LHCN-M2 (cell line): ENCODE measurements around the gene DACT2. TPM values are rescaled to one million over a fixed set of nuclear protein-coding genes. Genes with fewer than 3 reads are reported as not detected.
"Not testable (repeated sequence)": the region's sequence is repeated elsewhere in the genome, so short reads cannot be mapped to it uniquely, and the experiment has no call there.

Source experiments
- DNase-seq: peaks from one replicate; pipeline ENCODE4 v3.0.0-alpha.2; 2012; ENCODE audit warnings: low read depth
- total RNA-seq: library from RNA; depleted of rRNA; stranded (reverse); fragments of >200 nt; gene quantifications from 2 replicates; pipeline ENCODE4 v1.2.3, GENCODE V29; 2014

DACT2 gene
- total RNA-seq, 1 experiment from 2014 or later: not detected

DNA sequence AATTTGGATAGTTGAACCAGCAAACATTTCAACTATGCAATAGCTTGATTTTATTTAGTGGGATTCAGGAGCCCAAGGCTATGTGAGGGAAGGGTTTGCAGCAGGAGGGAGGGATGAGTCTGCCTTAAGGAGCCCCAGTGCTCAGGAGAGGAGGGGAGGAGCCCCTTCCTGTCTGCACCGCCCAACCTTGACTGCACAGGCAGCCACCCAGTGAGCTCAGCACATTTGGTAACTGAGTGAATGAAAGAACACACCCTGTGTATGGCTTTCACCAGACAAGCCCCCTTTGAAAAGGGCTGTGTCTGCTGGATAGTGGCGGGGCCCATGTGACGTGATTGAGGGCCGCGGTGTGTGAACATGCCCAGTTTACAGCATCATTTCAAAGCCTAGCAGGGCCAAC is 17.0 kb downstream of the DACT2 start:
- no peak for DNase-seq

DNA sequence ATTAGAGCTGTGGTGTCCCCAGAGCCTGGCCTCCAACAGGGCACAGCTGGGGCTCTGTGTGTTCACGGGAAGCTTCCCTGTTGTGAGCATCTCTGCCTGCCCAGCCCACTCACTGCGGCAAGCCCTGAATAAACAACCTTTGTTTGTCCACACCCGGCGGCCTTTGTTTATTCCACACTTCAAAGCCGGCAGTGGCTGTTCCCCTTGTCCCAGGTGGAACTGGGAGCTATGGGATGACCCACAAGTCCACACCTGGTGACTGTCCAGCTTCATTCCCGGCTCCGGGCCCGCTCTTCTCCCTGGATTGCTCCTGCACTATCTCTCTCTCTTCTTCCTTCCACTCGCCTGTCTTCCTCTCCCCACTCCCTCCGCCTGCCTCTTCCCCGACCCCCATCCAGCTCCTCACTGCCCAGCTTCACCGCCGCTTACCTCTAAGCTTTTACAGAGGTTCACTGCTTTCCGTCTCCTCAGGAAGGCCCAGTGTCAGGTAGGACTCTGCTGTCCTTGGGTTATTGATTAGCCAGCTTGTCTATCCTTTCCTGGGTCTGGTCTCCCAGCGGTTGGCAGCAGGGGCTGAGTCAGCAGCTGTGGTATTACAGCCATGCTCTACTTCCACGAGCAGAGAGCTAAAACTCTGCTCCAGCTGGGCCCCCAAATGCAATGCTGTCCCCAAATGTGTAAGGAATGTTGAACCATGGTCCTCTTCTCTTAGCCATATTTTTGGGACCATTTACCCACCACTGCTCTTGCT is 17.8 kb downstream of the DACT2 start:
- no peak for DNase-seq

DNA sequence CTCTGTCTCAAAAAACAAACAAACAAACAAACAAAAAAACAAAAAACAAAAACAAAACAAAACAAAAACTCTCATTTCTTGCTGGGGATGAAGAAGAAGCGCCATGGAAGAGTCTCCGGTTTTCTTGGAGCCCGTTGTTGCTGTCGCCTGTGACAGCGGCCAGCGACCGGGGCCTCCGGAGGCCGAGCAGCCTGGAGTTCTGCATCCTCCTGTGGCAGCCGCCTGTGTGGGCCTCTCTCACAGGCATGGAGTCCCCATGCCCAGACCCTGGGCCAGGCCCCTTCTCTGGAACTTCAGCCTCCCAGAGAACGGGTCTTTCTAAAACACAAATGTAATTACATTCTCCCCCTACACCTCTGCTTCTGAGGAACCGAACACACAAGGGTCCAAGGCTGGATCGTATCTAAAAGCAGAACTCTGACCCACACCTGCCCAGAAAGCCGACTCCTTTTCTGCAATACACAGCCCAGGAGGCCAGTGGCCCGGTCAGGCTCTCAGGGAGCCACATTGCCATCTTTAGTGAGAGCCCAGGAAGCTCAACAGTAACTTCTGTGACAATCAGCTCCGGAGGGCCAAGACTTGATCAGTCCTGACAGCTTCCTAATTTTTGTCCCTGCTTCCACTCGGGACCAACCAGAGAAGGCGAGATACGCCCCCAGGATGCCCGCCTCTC is 18.5 kb downstream of the DACT2 start:
- no peak for DNase-seq

DNA sequence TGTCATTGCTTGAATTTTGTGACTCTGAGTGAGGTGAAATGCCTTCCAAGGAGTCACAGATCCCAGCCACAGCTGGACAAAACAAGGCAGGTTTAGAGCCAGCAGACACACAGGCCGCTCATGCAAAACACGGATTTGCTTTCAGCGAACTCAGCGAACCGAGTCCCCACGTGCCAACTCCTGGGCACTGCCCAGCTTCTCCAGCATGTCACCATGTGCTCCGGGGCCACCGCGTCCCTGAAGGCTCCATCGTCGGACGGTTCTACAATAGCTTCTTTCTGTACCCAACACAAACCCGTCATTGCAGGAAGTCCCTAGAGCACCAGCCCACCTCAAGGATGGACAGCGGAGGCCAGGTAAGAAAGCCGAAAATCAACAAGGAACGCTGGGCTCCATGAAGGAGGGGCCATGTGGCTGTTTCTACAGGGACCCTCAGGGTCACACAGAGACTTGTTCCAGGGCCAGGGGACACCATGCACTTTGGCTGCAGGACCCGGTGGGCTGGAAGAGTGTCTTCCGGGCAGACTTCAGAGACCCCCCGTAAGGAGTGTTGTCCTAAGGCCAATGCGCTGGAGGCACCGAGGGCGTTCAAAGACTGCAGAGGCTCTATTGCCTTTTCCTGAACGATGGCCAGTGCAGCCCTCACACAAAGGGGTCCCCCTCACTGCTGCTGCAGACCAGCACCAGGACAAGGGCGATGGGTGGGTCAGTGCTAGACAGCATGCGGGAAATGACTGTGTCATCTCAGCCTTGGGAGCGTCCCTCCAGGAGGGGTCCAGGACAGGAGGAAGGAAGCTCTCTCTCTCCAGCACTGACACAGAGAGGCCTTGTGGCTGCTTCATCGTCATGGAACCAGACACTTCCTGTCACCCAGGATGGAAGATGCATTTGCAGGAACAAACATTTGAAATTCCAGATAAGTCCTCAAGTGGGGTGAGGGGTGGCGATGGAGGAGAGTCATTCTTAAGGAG is 19.8 kb downstream of the DACT2 start:
- no peak for DNase-seq

GRCh38 chr6:168297643-168298042 is 21.9 kb downstream of the DACT2 start:
- no peak for DNase-seq

- DNase-seq: no peak
These were observed 24.7 kb downstream of the DACT2 start for GRCh38 chr6:168294901-168295300.

- DNase-seq: no peak
These were observed 25.7 kb downstream of the DACT2 start for GRCh38 chr6:168293636-168294530.

DNA sequence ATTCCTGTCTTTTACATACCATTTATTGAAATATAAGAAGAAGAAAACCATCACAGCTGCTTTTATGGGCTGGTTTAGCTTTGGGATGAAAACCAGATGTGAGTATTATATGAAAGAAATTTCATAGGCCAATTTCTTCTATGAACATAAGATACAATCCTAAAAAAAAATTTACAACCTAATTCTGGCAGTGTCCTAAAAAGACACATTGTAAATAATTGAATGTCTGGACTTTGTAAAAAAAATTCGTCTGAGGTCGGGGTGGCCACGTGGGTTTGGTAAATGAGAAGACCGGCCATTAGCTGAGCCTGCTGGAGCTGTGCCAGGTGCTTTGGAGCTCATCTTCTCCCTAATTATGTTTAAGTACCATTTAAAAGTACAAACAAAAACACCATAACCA is 26.8 kb downstream of the DACT2 start:
- DNase-seq: no peak

DNA sequence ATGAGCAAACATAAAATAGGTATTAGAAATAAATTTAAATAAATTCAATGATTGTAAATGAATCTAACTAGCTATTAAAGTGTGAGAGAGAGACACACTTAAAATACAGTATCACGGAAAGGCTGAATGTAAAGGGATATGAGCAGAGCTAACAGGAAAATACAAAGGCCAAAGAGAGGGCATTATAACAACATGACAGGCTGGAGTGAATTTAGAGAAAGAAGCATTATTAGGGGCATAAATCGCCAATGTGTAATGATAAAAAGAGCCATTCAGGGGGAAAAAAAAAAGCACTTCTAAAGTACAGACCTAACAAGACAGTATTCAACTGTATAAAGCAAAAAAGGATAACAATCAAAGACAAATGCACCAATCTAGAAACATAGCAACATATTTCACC is 28.1 kb downstream of the DACT2 start:
- DNase-seq: no peak

DNA sequence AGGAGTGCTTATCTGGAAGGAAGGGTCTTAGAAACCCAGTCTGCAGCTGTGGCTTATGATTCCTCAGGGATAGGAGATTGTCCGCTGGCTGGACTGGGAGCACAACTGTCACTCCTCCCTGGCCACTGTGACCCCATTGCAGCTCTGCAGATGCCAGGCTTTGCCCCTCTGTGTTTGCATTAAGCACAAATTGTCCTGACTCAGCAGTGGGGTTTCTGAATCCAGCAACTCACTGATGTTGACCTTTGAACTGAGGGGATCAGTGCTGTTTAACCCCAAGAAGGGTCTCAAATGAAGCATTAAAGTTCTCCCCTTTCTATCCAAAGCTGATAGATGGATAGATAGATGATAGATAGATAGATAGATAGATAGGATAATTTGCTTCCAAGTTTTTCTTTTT is 29.5 kb downstream of the DACT2 start:
- DNase-seq: no peak

DNA sequence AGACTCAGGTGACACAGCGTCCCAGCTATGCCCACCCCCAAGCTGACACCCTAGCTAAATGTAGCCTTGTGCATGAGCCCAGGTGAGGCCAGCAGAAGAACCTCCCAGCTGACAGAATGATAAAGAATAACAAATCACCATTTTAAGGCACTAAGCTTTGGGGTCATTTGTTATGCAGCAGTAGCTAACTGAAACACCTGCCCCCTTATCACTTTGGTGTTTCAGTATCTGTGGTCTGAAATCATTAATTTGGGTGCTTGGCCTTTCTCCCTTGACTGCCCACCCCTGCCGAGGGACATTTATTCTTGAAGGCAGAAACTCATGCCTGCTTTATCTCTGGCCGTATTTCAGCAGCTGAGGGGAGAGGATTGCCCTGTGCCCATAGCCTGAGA is 30.0 kb downstream of the DACT2 start:
- no peak for DNase-seq

- no peak for DNase-seq
These were observed 30.6 kb downstream of the DACT2 start for GRCh38 chr6:168288781-168289570.

DNA sequence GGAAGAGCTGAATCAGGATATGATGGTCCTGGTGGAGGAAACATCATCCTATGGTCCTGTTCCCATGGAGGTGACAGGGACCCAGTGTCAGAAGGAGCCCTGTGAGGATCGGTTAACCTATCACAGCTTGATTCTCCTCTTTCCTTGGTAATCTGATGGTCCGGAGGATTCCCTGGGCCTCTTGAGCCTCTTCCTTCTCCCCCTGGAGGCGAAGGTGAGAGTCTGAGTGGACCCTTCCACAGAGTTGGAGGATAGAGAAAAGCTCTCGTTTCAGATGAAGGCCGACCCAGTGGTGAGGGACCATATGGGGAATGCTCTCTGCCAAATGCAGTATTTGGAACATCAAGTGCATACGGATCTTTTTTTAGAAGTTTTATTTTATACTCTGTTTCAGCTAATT is 32.1 kb downstream of the DACT2 start:
- not testable (repeated sequence) for DNase-seq

DNA sequence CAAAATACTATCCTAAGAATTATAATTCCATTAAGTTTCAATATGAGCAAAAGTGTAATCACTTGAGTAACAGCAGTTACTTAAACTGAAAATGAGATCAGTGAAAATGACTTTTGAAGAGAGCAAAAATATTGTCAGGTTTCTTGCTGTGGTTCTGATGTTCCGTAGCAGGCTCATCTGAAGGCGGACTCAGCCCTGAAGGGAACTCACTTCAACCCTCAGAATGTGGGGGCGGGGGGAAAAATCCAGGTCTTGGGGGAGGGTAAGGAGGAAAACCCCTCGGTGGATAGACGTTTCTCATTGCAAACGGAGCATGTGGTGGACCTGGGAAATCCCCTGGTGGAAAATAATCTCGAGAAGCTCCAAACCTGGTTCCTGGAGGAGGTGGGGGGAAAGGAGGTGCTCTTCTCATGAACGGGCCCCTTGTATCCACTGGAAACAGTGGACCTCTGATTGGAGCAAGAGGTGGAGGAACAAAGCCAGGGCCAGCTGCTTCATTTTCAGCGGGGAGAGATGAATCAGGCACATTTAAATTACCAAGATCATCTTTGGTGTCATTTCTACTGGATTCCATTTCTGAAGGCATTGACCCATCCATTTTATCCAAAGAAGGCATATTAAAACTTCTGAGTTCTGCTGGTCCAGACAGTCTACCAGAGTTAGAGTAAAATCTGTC is 32.7 kb downstream of the DACT2 start:
- DNase-seq: not testable (repeated sequence)

DNA sequence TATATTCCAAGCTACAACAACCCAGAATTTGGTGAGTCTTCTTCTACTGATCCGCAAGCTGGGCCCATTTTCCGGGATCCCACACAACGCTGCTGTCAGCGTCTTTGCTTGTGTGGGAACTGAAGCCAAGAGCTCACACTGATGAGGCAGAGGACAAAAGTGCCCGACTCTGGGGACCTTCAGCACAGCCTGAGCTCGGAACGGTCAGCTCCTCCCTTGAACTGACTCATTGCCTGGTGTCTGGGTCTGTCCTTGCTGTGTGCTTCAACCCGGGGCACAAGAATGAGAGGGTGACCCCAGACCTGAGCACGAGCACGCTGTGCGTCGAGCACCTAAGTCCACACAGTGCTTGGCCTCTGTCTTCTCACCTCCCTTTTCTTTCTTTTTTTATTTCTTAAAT is 33.5 kb downstream of the DACT2 start:
- no peak for DNase-seq

DNA sequence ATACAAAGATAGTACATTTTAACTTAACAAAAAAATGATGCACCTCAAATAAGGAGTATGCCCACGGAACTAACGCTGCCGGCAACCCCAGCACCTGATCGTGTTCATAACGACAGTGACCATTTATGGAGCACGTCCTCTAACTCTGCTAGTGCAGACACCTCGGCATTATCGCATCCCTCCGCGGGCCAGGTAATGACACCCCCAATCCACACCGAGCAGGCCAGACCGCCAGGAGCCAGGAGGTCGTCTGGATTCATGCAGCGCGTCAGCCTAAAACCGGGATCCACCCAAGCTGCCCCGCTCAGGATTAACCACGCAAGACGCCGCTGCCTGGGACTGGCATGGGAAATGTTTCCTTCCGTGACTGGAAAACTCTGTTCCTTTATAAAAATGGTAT is 34.1 kb downstream of the DACT2 start:
- no peak for DNase-seq

GRCh38 chr6:168284187-168284586 is 35.4 kb downstream of the DACT2 start:
- no peak for DNase-seq

GRCh38 chr6:168283686-168284025 is 35.9 kb downstream of the DACT2 start:
- no peak for DNase-seq

DNA sequence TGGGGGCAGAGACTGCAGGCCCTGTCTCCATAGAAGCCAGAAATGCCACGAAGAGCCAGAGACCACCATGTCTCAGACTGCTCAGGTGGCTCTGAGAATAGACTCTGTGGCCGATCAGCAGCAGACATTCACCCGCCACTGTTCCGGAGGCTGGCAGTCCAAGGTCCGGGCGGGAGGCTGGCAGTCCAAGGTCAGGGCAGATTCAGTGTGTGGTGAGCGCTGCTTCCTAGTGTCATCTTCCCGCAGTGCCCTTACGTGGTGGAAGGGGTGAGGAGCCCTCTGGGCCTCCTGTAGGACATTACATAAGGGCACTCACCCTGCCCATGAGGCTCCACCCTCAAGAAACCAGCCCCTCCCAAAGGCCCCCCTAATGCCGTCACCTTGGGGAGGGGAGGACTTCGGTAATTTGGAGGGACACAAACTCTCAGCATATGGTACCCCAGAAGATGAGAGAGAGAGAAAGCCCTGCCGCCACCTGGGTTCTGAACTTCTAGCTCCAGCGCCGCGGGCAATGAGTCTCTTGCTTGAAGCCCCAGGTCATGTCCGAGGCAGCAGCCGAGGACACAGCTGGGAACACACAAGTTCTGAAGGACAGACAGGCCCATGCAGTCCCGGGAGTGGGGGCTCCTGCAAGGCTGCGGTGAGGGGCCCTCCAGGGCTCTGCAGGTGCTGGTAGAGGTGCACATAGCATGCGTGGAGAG is 36.4 kb downstream of the DACT2 start:
- DNase-seq: no peak
